Effector CD4-positive, alpha-beta T cell (primary cell): ENCODE results near the gene KIAA1217. TPM values are rescaled to one million over a fixed set of nuclear protein-coding genes. Genes with fewer than 3 reads are reported as not detected.

Experiments used
- DNase-seq: peaks from one replicate; pipeline ENCODE4 v3.0.0-alpha.2; 2020
- total RNA-seq: gene quantifications from one replicate; lab custom pipeline; 2026; lab: John Stamatoyannopoulos, UW

KIAA1217 gene, protein sequence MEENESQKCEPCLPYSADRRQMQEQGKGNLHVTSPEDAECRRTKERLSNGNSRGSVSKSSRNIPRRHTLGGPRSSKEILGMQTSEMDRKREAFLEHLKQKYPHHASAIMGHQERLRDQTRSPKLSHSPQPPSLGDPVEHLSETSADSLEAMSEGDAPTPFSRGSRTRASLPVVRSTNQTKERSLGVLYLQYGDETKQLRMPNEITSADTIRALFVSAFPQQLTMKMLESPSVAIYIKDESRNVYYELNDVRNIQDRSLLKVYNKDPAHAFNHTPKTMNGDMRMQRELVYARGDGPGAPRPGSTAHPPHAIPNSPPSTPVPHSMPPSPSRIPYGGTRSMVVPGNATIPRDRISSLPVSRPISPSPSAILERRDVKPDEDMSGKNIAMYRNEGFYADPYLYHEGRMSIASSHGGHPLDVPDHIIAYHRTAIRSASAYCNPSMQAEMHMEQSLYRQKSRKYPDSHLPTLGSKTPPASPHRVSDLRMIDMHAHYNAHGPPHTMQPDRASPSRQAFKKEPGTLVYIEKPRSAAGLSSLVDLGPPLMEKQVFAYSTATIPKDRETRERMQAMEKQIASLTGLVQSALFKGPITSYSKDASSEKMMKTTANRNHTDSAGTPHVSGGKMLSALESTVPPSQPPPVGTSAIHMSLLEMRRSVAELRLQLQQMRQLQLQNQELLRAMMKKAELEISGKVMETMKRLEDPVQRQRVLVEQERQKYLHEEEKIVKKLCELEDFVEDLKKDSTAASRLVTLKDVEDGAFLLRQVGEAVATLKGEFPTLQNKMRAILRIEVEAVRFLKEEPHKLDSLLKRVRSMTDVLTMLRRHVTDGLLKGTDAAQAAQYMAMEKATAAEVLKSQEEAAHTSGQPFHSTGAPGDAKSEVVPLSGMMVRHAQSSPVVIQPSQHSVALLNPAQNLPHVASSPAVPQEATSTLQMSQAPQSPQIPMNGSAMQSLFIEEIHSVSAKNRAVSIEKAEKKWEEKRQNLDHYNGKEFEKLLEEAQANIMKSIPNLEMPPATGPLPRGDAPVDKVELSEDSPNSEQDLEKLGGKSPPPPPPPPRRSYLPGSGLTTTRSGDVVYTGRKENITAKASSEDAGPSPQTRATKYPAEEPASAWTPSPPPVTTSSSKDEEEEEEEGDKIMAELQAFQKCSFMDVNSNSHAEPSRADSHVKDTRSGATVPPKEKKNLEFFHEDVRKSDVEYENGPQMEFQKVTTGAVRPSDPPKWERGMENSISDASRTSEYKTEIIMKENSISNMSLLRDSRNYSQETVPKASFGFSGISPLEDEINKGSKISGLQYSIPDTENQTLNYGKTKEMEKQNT (N-terminal part only)
- not detected for total RNA-seq

- no peak for DNase-seq
These were observed at the start of gene KIAA1217 for GRCh38 chr10:24208661-24209431. Gene KIAA1217 (plus strand): TSS chr10:24209138. CDS start chr10:24209194, 56 bp downstream.

- no peak for DNase-seq
These were observed 46.5 kb upstream of the KIAA1217 start for GRCh38 chr10:24162206-24162985.

DNA sequence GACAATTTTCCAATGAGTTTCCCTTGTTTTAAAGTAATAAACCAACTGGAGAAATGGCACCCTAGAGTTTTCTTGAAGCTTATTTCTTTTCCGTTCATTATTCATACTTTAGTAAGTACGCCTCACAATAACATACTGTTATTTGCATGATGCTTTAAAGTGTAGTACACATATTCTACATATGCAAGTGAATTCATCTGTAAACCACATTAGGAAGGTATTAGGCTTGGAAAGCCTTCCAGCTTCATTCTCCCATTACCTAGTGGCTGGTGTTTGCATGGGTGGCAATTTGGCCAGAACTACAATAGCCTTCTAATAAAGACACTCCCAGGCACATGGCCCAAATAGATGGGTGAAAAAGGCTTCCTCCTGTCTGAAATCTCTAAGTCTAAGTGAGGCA, 45.5 kb upstream of the KIAA1217 start:
- DNase-seq, result no peak

DNA sequence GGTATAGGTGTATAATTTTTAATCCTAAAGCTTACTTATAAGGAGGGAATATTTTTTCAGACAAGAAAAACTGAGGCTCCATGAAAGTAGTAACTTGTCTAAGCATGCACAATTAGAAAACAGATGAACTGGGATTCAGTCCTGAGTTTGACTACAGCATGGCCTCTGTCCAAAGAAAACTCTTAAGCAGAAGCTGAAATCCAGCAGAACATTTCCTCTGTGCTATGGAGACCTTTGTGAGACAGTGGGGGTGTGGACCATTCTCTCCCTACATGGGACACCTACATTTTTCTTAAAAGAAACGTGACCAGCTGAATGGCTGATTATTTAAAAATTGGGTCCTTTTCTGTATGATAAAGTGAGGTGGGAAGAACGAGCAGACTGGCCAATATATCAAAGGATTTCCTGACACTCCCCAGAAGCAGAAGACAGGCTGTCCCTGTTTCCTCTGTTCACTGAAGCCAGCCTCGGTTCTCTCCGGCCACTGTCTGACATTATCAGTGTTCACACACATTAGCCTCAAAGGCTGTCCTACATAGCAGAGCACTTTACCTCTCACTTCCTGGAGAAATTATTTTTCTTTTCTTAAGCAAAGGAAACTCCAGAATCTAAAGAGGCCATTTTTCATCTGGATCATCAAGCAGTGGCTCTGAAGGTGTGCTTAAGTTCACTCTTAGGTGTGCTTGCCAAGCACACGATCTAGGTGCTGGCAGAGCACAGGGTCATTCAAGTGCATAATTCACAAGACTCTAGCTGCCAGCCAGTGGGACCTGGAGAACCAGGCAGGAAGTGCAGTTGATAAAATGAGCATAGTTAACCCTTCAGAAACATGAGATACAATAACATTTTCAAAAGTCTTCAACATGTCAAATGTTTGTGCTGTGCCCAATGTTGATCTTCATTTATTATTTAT, 40.4 kb upstream of the KIAA1217 start:
- no peak for DNase-seq

- DNase-seq, result no peak
These were observed 38.7 kb upstream of the KIAA1217 start for GRCh38 chr10:24170199-24170598.

GRCh38 chr10:24172909-24173308, 36.0 kb upstream of the KIAA1217 start:
- no peak for DNase-seq

DNA sequence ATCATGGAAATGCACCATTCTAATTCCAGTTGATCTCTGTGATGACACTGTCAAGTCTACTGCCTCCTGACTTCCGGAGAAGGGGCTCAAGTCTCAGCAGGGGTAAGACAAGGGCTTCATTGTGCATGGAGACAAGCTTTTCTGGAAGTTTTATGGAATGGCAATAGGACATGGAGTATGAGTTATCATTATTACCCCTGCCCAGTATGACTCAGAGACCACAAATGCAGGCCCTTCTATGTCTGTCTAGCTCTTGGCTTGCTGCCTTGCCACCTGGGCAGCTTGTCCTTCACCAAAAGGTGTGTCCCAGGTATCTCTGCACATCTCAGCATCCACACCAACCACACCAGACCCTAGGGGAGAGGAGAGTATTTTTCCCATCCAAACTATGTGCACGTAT, 34.9 kb upstream of the KIAA1217 start:
- no peak for DNase-seq

DNA sequence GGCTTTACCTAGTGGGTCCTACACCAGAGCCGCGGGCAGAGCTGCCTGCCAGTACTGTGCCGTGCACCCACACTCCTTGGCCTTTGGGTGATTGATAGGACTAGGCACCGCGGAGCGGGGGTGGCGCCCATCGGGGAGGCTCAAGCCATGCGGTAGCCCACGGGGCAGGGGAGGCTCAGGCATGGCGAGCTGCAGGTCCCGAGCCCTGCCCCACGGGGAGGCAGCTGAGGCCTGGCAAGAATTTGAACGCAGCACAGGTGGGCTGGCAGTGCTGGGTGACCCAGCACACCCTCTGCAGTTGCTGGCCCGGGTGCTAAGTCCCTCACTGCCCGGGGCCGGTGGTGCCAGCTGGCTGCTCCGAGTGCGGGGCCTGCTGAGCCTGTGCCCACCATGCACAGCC, 32.3 kb upstream of the KIAA1217 start:
- DNase-seq, result no peak

GRCh38 chr10:24177636-24178035, 31.3 kb upstream of the KIAA1217 start:
- DNase-seq, result no peak

- no peak for DNase-seq
These were observed 28.0 kb upstream of the KIAA1217 start for GRCh38 chr10:24180891-24181290.

DNA sequence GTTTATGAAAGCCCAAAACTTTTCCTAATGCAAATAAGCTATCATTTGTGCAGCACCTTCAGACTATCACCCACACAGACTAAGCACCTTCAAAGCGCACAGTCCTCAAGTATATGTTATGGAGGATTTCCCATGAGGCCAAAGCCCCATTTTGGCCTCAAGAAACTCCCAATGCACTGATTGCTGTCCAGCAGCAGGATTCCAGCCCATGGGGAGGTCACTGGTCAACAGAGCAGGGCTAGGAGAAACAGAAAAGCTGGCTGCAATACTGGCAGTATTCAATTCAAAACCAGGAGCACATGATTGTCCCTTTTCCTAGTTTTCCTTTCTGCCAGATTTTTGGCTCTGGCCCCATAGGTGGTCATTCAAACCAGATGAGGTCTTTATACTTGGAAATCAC, 24.5 kb upstream of the KIAA1217 start:
- no peak for DNase-seq

GRCh38 chr10:24193330-24193729, 15.6 kb upstream of the KIAA1217 start:
- DNase-seq, result no peak

DNA sequence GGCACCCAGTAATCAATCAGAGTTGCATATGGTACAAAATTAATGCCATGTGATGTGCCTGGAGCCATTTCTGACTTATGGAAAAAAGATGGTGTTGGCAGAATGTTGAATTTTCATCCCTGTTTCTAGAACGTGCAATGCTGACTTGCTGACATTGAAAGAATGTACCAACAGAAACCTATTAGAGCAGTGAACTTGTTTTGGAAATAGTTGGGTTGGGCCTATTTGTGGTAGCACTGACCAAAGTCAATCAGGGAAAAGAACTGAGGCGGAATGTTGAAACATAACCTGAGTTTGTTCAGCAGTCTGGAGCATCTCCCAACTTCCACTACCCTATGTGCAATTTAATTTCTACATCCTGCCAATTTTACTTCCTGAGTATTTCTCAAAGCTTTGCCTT, 11.7 kb upstream of the KIAA1217 start:
- DNase-seq, result no peak

DNA sequence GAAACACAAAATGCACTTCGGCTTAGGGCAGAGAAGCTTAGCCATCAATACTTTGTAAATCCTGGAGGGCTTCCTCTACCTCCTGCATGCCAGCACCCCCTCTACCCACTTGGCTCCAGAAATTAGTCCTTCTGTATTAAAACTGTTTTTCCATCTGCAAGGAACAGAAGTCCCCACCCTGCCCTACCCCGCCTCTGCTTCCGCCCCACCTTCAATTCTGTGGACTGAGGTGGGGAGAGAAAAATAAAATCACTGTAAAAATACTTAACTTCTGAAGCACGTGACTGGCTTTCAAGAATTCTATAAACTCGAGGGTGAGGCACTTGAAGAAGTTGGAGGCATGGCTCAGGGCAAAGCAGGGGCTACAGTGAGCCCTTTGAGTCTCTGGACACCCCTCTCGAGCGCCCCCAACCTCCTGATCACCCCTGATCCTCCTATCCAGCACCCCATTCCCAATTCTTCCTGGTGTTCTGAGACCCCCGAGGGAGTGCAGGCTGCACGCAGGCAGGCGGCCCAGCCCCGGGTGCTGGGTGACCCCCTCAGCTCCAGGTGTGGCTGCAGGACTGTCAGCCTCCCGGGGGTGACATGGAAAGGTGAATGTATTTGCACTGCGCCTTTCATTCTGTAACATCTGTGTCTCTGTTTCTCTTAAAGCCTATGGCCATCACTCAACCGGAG, 7.3 kb upstream of the KIAA1217 start:
- DNase-seq, result no peak

- DNase-seq, result no peak
These were observed 6.8 kb upstream of the KIAA1217 start for GRCh38 chr10:24202181-24202570.

- DNase-seq, result no peak
These were observed 3.1 kb upstream of the KIAA1217 start for GRCh38 chr10:24205821-24206220.

- DNase-seq, result no peak
These were observed 2.6 kb upstream of the KIAA1217 start for GRCh38 chr10:24206334-24206733.

- DNase-seq, result no peak
These were observed 2.0 kb upstream of the KIAA1217 start for GRCh38 chr10:24206926-24207325.

DNA sequence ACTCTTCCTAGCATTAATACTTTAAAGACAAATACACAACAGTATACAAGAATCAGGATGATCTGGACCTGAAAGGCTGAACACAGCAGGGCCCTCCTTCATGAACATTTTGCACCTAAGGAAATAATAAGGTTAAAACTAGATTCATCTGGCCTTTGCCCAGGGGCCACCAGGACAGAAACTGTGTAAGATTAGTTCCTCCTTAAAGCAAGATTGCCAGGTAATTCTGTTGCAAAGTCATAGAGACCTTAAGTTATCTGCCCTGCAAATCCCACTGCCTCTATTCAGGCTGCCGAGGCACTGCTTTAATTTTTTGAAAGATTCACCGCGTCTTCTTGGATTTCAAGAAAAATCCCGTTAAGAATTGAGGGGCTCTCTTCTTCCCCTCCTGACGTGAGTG, 1.6 kb upstream of the KIAA1217 start:
- DNase-seq, result no peak
